Measurements from ENCODE around the gene APLF. TPM values are rescaled to one million over a fixed set of nuclear protein-coding genes. Genes with fewer than 3 reads are reported as not detected.
"Not testable (repeated sequence)": the region's sequence is repeated elsewhere in the genome, so short reads cannot be mapped to it uniquely, and the experiment has no call there.

The APLF gene
- total RNA-seq, 4 donors from 2014 or later, result 6.9 to 11.6 (median 10.6) TPM

GRCh38 chr2:68569604-68570003, 102.2 kb downstream of the APLF start:
- TF ChIP-seq CTCF (IDR thresholded peaks at IDR 0.05), result no peak
- no peak overlapping the region for H3K4me3 ChIP-seq
- no peak for DNase-seq (ENCODE audit: low spot score in 2 of 2)
- H3K27me3 ChIP-seq, result no peaks in the 10 kb centered on the region
- H3K36me3 ChIP-seq, result peaks cover 0 to 7% (median 0%) of the 10 kb centered on the region in 3 donors
- no peak overlapping the region for H3K27ac ChIP-seq
- WGBS, 2 donors, result 90 to 93% methylated on average over 1 of the region's 1 CpG
- no peaks in the 10 kb centered on the region for H3K9me3 ChIP-seq
- H3K4me1 ChIP-seq, result no peaks in the 10 kb centered on the region

GRCh38 chr2:68570434-68570833, 103.0 kb downstream of the APLF start:
- 99 to 100% methylated on average over 4 of the region's 4 CpGs for WGBS, 2 donors
- H3K9me3 ChIP-seq, H3K36me3 ChIP-seq: not testable (repeated sequence)

GRCh38 chr2:68574202-68574791, 106.9 kb downstream of the APLF start:
- H3K27ac ChIP-seq, result no peak overlapping the region
- no peak overlapping the region for H3K4me3 ChIP-seq
- DNase-seq (ENCODE audit: low spot score in 2 of 2), result no peak
- H3K27me3 ChIP-seq, result no peaks in the 10 kb centered on the region
- H3K9me3 ChIP-seq, result no peaks in the 10 kb centered on the region
- TF ChIP-seq EP300 (IDR thresholded peaks at IDR 0.05), result no peak
- TF ChIP-seq CTCF (IDR thresholded peaks at IDR 0.05), result no peak
- no peak for TF ChIP-seq POLR2A (IDR thresholded peaks at IDR 0.05)
- 65 to 66% methylated on average over 2 of the region's 2 CpGs for WGBS, 2 donors
- no peaks in the 10 kb centered on the region for H3K4me1 ChIP-seq
- peaks cover 0 to 21% (median 0%) of the 10 kb centered on the region in 3 donors for H3K36me3 ChIP-seq

More at GRCh38 chr2:68570434-68570833, 103.0 kb downstream of the APLF start:
- H3K27ac ChIP-seq; H3K4me3 ChIP-seq; DNase-seq (ENCODE audit: low spot score in 2 of 2); H3K4me1 ChIP-seq; H3K27me3 ChIP-seq: not testable (repeated sequence)

GRCh38 chr2:68577183-68577582, 109.8 kb downstream of the APLF start:
- Histone ChIP-seq H3K9me3 (no peaks in the 10 kb centered on the region), H3K4me3 (no peak overlapping the region), H3K36me3 (peaks cover 0 to 36% (median 0%) of the 10 kb centered on the region in 3 donors), H3K27me3 (no peaks in the 10 kb centered on the region), H3K27ac (no peak overlapping the region), H3K4me1 (no peaks in the 10 kb centered on the region)
- DNase-seq (ENCODE audit: low spot score in 2 of 2), result no peak
- peak in 1 of 2 donors; percentile 26 for TF ChIP-seq EP300 (IDR thresholded peaks at IDR 0.05)
- TF ChIP-seq CTCF (IDR thresholded peaks at IDR 0.05), result no peak

- 88 to 93% methylated on average over 3 of the region's 3 CpGs for WGBS, 2 donors
These were observed 112.3 kb downstream of the APLF start for GRCh38 chr2:68579689-68580088.

More at GRCh38 chr2:68579689-68580088, 112.3 kb downstream of the APLF start:
- no peak for DNase-seq (ENCODE audit: low spot score in 2 of 2)
- TF ChIP-seq POLR2A (IDR thresholded peaks at IDR 0.05), result no peak
- TF ChIP-seq CTCF (IDR thresholded peaks at IDR 0.05), result no peak
- no peak for TF ChIP-seq EP300 (IDR thresholded peaks at IDR 0.05)
- H3K27me3 ChIP-seq, result no peaks in the 10 kb centered on the region
- peaks cover 0 to 40% (median 0%) of the 10 kb centered on the region in 3 donors for H3K36me3 ChIP-seq
- no peak overlapping the region for H3K4me3 ChIP-seq
- no peaks in the 10 kb centered on the region for H3K9me3 ChIP-seq
- H3K27ac ChIP-seq, result no peak overlapping the region
- H3K4me1 ChIP-seq, result no peaks in the 10 kb centered on the region

All from tibial nerve (tissue), 4 donors.